ENCODE results near the gene DMGDH. TPM values are rescaled to one million over a fixed set of nuclear protein-coding genes. Genes with fewer than 3 reads are reported as not detected.

Gene DMGDH
- total and polyA plus RNA-seq, 2 experiments from 2014 or later, result 8.9 TPM; not detected in 1

DNA sequence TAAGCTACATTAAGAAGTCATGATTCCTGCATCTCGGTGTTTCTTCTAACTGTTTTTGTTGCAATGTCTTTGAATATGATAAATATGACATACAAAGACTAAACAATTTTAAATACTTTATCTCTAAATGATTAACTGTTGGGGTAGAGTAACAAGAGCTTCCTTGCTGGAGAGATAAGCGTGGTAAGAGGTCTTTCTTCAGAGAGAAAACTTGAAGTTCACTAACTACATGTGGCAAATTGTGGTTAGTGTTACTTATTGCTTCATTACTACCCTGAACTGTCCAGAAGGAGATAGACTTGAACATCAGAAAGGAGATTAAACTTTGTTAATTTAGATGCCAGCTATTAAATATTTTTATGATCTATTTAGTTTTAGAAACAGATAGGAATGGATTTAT, 77.3 kb downstream of the DMGDH start:
- no peak overlapping the region for H3K27ac ChIP-seq
- DNase-seq (ENCODE audit: low read depth in 1 of 2, low spot score in 1 of 2), result no peak
- no peaks in the 10 kb centered on the region for H3K36me3 ChIP-seq
- H3K27me3 ChIP-seq, result no peaks in the 10 kb centered on the region
- no peak overlapping the region for H3K4me3 ChIP-seq
- TF ChIP-seq CTCF (IDR thresholded peaks at IDR 0.05; ENCODE audit: low read depth, low read length), result no peak
- H3K9me3 ChIP-seq (ENCODE audit: low read depth), result no peaks in the 10 kb centered on the region
- no peaks in the 10 kb centered on the region for H3K4me1 ChIP-seq (ENCODE audit: low read depth)

GRCh38 chr5:78989080-78989479, 80.4 kb downstream of the DMGDH start:
- Histone ChIP-seq H3K4me3 (no peak overlapping the region), H3K36me3 (no peaks in the 10 kb centered on the region), H3K9me3 (ENCODE audit: low read depth) (no peaks in the 10 kb centered on the region), H3K4me1 (ENCODE audit: low read depth) (peaks cover 4% of the 10 kb centered on the region), H3K27ac (no peak overlapping the region), H3K27me3 (no peaks in the 10 kb centered on the region)
- no peak for DNase-seq (ENCODE audit: low read depth in 1 of 2, low spot score in 1 of 2)
- no peak for TF ChIP-seq CTCF (IDR thresholded peaks at IDR 0.05; ENCODE audit: low read depth, low read length)

- H3K36me3 ChIP-seq, result no peaks in the 10 kb centered on the region
- peak; percentile 35 to 38 for DNase-seq (ENCODE audit: low read depth in 1 of 2, low spot score in 1 of 2)
- no peaks in the 10 kb centered on the region for H3K27me3 ChIP-seq
- no peaks in the 10 kb centered on the region for H3K9me3 ChIP-seq (ENCODE audit: low read depth)
- peak overlapping the region; percentile 84 for H3K4me3 ChIP-seq
- TF ChIP-seq CTCF (IDR thresholded peaks at IDR 0.05; ENCODE audit: low read depth, low read length), result no peak
- peaks cover 11% of the 10 kb centered on the region for H3K4me1 ChIP-seq (ENCODE audit: low read depth)
- peak overlapping the region; percentile 95 for H3K27ac ChIP-seq
Measured at GRCh38 chr5:78985725-78986223, 83.7 kb downstream of the DMGDH start.

- Histone ChIP-seq H3K27ac (peak within 1 kb of the TSS; percentile 95), H3K9me3 (ENCODE audit: low read depth) (no peaks in the 10 kb centered on the region), H3K27me3 (no peaks in the 10 kb centered on the region), H3K36me3 (no peaks in the 10 kb centered on the region), H3K4me1 (ENCODE audit: low read depth) (peaks cover 11% of the 10 kb centered on the region), H3K4me3 (peak within 1 kb of the TSS; percentile 84)
- TF ChIP-seq CTCF (IDR thresholded peaks at IDR 0.05; ENCODE audit: low read depth, low read length), result no peak
- DNase-seq (ENCODE audit: low read depth in 1 of 2, low spot score in 1 of 2), result peak in 1 of 2 donors; percentile 69
Measured at GRCh38 chr5:78985116-78985724, 84.3 kb downstream of the DMGDH start, which contains the start of gene ARSB. ARSB (minus strand) TSS chr5:78985310; CDS start chr5:78985248, 62 bp downstream.

DNA sequence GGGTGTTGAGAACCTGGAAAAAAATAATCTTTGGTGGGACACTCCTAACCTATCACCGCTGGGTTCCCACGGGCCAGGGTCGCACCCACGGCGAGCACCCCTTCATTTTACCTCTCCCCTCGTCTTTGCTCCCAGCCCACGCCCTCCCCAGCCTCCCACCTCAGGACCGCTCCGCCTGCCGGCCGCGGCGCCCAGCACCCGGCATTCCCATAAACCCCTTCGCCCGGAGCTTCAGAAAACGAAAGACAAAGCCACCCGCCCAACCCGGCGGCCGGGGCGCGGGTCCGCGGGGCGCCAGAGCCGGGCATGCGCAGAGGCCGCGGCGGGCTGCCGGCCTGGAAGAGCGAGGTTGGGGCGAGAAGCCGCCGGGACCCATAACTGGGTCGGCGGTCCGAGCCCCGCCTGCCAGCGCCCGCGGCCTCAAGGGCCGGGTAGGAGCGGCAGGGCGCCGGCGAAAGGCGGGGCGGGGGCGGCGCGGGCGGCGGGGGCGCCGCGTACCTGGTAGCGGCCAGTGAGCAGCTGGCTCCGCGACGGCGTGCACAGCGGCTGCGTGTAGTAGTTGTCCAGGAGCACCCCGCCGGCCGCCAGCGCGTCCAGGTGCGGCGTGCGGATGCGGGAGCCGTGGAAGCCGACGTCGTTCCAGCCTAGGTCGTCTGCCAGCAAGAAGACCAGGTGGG, 84.9 kb downstream of the DMGDH start:
- TF ChIP-seq CTCF (IDR thresholded peaks at IDR 0.05; ENCODE audit: low read depth, low read length), result peak; percentile 35
- Histone ChIP-seq H3K9me3 (ENCODE audit: low read depth) (no peaks in the 10 kb centered on the region), H3K27me3 (no peaks in the 10 kb centered on the region), H3K27ac (peak overlapping the region; percentile 95), H3K36me3 (no peaks in the 10 kb centered on the region), H3K4me1 (ENCODE audit: low read depth) (peaks cover 11% of the 10 kb centered on the region), H3K4me3 (peak overlapping the region; percentile 84)
- DNase-seq (ENCODE audit: low read depth in 1 of 2, low spot score in 1 of 2), result peak; percentile 88 to 94

Measured in cardiac muscle cell (in vitro differentiated cells and primary cell).